Transverse colon (tissue), 3 donors: ENCODE measurements around the gene CEP162.

Experiments used
- POLR2A ChIP-seq: fragments of 450-650 bp; IDR thresholded peaks from one replicate; pipeline ENCODE4 v1.6.1; 2016; ENCODE audit warnings: antibody characterized with exemption, mild to moderate bottlenecking, moderate library complexity
- TF ChIP-seq, protein P1 (sequence below), 5 experiments: fragments of 200-600 bp in 3 of 5; fragments of 450-650 bp in 2 of 5; sonication (generic) in 3 of 5; IDR thresholded peaks; 1 replicate in 2 of 5; 2 replicates in 3 of 5; pipeline ENCODE4 v1.5.1; 2016 to 2017; ENCODE audit warnings: antibody characterized with exemption in 5 of 5, inconsistent platforms in 3 of 5, mild to moderate bottlenecking in 2 of 5, moderate library complexity in 1 of 5

DNA sequence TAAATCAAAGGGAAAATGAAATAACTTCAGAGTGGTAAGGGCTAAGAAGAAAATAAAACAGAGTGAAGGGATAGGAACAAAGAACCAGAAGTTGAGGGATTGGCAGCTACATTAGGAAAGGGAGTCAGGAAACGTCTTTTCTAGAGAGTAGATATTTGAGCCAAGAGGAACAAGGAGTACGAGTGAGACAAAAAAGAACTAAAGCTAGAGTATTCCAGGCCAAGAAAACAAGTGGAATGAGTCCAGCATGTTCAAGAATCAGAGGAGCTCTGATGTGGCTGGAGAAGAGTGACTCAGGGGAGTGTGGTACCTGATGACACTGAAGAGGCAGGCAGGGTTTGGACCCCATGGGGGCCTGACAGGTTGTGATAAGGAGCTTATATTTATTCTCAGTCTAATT lies 66.3 kb downstream of the CEP162 start:
- TF ChIP-seq, protein P1, sequence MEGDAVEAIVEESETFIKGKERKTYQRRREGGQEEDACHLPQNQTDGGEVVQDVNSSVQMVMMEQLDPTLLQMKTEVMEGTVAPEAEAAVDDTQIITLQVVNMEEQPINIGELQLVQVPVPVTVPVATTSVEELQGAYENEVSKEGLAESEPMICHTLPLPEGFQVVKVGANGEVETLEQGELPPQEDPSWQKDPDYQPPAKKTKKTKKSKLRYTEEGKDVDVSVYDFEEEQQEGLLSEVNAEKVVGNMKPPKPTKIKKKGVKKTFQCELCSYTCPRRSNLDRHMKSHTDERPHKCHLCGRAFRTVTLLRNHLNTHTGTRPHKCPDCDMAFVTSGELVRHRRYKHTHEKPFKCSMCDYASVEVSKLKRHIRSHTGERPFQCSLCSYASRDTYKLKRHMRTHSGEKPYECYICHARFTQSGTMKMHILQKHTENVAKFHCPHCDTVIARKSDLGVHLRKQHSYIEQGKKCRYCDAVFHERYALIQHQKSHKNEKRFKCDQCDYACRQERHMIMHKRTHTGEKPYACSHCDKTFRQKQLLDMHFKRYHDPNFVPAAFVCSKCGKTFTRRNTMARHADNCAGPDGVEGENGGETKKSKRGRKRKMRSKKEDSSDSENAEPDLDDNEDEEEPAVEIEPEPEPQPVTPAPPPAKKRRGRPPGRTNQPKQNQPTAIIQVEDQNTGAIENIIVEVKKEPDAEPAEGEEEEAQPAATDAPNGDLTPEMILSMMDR (IDR thresholded peaks at IDR 0.05) = no peak
- no peak for TF ChIP-seq POLR2A
